ENCODE data around the gene PPP2R3B. TPM values are rescaled to one million over a fixed set of nuclear protein-coding genes. Genes with fewer than 3 reads are reported as not detected.

The PPP2R3B gene
- total RNA-seq, 1 experiment from 2014 or later, result 130 TPM

GRCh38 chrX:371907-372306, 14.8 kb downstream of the PPP2R3B start:
- Mint-ChIP-seq H3K4me1 (peaks cover 43% of the 10 kb centered on the region), H3K36me3 (peaks cover 6% of the 10 kb centered on the region; the same call in 1 of the 2 replicates), H3K9me3 (no peaks in the 10 kb centered on the region), H3K4me3 (peak overlapping the region; percentile 67), H3K27me3 (ENCODE audit: low read depth) (peaks cover 27% of the 10 kb centered on the region), H3K27ac (peak overlapping the region; percentile 82; the same call in 1 of the 2 replicates)
- TF ChIP-seq MAX (CRISPR knock-in tag; IDR thresholded peaks at IDR 0.05) (no peak), CREM (CRISPR knock-in tag; IDR thresholded peaks at IDR 0.05) (no peak), SMAD4 (CRISPR knock-in tag; IDR thresholded peaks at IDR 0.05) (no peak), AR (CRISPR knock-in tag; IDR thresholded peaks at IDR 0.05) (no peak), ZNF317 (CRISPR knock-in tag; IDR thresholded peaks at IDR 0.05; ENCODE audit: borderline replicate concordance, low read depth) (no peak), ZNF281 (CRISPR knock-in tag; IDR thresholded peaks at IDR 0.05) (no peak), ARID4B (CRISPR knock-in tag; IDR thresholded peaks at IDR 0.05; ENCODE audit: borderline replicate concordance) (no peak), ZBTB21 (CRISPR knock-in tag; IDR thresholded peaks at IDR 0.05; ENCODE audit: borderline replicate concordance) (no peak), ATF1 (CRISPR knock-in tag; IDR thresholded peaks at IDR 0.05) (no peak), FOXP4 (CRISPR knock-in tag; IDR thresholded peaks at IDR 0.05) (no peak), GABPB1 (CRISPR knock-in tag; IDR thresholded peaks at IDR 0.05) (no peak), FOXJ3 (CRISPR knock-in tag; IDR thresholded peaks at IDR 0.05; ENCODE audit: borderline replicate concordance) (no peak), GTF2I (CRISPR knock-in tag; conservative IDR thresholded peaks at IDR 0.05) (no peak), ZNF232 (CRISPR knock-in tag; IDR thresholded peaks at IDR 0.05) (no peak), STAT6 (CRISPR knock-in tag; conservative IDR thresholded peaks at IDR 0.05; ENCODE audit: low read depth) (no peak), GRHL2 (CRISPR knock-in tag; IDR thresholded peaks at IDR 0.05; ENCODE audit: insufficient replicate concordance, severe bottlenecking) (no peak), NR1H2 (CRISPR knock-in tag; IDR thresholded peaks at IDR 0.05) (no peak)
- ChIA-PET POLR2A (no interaction called here), CTCF (no interaction called here)
- ATAC-seq (no peak), DNase-seq (ENCODE audit: low spot score) (no peak)
